Left lung (tissue), 10 donors: ENCODE measurements around the gene NAB1. TPM values are rescaled to one million over a fixed set of nuclear protein-coding genes. Genes with fewer than 3 reads are reported as not detected.

ENCODE experiments used
- ATAC-seq: fragments of 200-7000 bp; cut with Tn5 transposase; one replicate; pipeline ENCODE4 v1.9.1; 2020; ENCODE audit warnings: moderate library complexity
- DNase-seq, 4 donors: peaks; one replicate each; pipeline ENCODE4 v3.0.0-alpha.2; 2013 to 2020
- H3K27ac ChIP-seq, 2 donors: fragments of 200-600 bp; sonication (generic) in 1 of 2; one replicate each; pipeline versions ENCODE4 v1.5.0 to v1.8.0; 2020 to 2021
- H3K27me3 ChIP-seq, 2 donors: fragments of 200-600 bp; sonication (generic) in 1 of 2; one replicate each; pipeline versions ENCODE4 v1.5.0 to v1.8.0; 2020 to 2021
- H3K36me3 ChIP-seq, 2 donors: fragments of 200-600 bp; sonication (generic) in 1 of 2; one replicate each; pipeline versions ENCODE4 v1.5.0 to v1.8.0; 2020 to 2021
- H3K4me1 ChIP-seq, 2 donors: fragments of 200-600 bp; one replicate each; pipeline ENCODE4 v1.8.0; 2021
- H3K4me3 ChIP-seq, 2 donors: fragments of 200-600 bp; sonication (generic) in 1 of 2; one replicate each; pipeline versions ENCODE4 v1.5.0 to v1.8.0; 2020 to 2021; ENCODE audit warnings: mild to moderate bottlenecking in 1 of 2
- H3K9me3 ChIP-seq, 2 donors: fragments of 200-600 bp; sonication (generic) in 1 of 2; one replicate each; pipeline versions ENCODE4 v1.5.0 to v1.8.0; 2020 to 2021
- intact Hi-C, 2 donors: fragments of 100-400 bp; cut with DNase I; formaldehyde crosslinking; loops; one replicate each; pipeline versions ENCODE4 v1.11.2 to v1.14.2; 2022
- polyA plus RNA-seq, 6 donors: library from polyadenylated mRNA; unstranded; fragments of 120-200 nt; gene quantifications; one replicate each; pipeline ENCODE4 v1.2.1, GENCODE V29; 2013; ENCODE audit not compliant: insufficient read length in 6 of 6
- total RNA-seq, 2 donors: library from RNA; stranded (reverse); fragmentation: NEBNext Ultra II Directional; extraction: Animal tissue kit (Norgen Biotek cat#: 25700); gene quantifications; one replicate each; pipeline ENCODE4 v1.2.1, GENCODE V29; 2021
- TF ChIP-seq, protein P1 (sequence below), 2 donors: fragments of 200-600 bp; sonication (generic) in 1 of 2; IDR thresholded peaks; one replicate each; pipeline versions ENCODE4 v1.5.0 to v1.8.0; 2021; ENCODE audit warnings: antibody characterized with exemption in 2 of 2
- donor health status: DM: no; HTN: yes; CAD: no.
- donor health status: DM: no; HTN: no; CAD: no.

The NAB1 gene
- total and polyA plus RNA-seq, 8 donors: 28.4 to 85.3 (median 75.3) TPM

DNA sequence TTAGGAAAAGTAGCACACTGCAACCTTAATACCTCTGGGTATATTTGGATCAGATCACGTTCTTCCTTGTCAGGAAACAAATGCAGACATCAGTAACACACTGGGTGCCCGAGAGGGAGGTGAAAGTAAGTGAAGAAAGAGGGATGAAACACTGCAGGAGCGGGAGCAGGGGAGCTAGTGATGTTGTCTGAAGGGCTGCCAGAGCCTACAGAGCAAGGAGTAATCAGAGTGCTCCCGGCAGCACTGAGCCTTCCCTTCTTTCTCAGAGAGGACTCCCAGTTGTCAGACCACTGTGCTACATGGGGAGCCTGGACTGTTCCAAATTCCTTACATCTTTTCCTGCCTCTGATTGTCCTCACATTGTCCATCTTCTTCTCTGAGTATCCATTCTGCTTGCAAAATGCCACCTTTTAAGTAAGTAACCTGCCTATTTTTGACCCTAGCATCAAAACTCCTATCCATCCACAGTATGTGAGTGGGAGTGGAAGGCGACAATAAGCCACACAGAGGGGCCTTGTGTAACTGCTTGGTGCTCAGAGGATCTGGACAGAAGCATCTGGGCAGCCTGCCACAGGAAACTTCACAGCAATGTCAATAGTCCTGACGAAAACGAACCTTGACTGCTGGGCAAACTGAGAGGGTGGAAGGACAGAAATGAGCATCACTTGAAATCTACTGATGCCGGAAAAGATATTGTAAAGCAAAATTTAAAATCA is 10.8 kb upstream of the NAB1 start:
- Histone ChIP-seq H3K27ac (peak overlapping the region in 1 of 2 donors; percentile 8), H3K9me3 (no peaks in the 10 kb centered on the region), H3K36me3 (no peaks in the 10 kb centered on the region), H3K4me1 (peaks cover 6 to 31% of the 10 kb centered on the region in 2 donors), H3K27me3 (no peaks in the 10 kb centered on the region), H3K4me3 (no peak overlapping the region)
- ATAC-seq (peak; percentile 63), DNase-seq (peak in 1 of 4 donors; percentile 38)
- TF ChIP-seq, protein P1, sequence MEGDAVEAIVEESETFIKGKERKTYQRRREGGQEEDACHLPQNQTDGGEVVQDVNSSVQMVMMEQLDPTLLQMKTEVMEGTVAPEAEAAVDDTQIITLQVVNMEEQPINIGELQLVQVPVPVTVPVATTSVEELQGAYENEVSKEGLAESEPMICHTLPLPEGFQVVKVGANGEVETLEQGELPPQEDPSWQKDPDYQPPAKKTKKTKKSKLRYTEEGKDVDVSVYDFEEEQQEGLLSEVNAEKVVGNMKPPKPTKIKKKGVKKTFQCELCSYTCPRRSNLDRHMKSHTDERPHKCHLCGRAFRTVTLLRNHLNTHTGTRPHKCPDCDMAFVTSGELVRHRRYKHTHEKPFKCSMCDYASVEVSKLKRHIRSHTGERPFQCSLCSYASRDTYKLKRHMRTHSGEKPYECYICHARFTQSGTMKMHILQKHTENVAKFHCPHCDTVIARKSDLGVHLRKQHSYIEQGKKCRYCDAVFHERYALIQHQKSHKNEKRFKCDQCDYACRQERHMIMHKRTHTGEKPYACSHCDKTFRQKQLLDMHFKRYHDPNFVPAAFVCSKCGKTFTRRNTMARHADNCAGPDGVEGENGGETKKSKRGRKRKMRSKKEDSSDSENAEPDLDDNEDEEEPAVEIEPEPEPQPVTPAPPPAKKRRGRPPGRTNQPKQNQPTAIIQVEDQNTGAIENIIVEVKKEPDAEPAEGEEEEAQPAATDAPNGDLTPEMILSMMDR (IDR thresholded peaks at IDR 0.05): no peak
- intact Hi-C loops: no loop called here

DNA sequence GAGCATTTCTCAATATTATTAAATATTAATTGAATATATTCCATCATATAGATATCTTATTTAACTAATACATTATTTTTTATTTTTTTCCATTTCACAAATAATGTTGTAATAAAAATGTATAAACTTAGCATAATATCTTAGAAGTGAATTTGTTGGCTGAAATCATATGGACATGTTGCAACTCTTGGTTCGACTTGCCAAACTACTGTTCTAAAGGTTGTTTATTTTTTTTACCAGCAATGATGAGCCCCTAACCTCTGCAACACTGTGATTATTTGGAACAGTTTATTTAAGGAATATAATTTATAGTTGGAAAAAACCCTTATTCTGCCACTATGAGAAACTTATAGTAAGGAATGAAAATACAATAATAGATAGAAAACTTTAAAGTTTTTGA is 8.8 kb upstream of the NAB1 start:
- no peaks in the 10 kb centered on the region for H3K36me3 ChIP-seq
- no peak overlapping the region for H3K27ac ChIP-seq
- H3K4me1 ChIP-seq: peaks cover 6 to 31% of the 10 kb centered on the region in 2 donors
- H3K4me3 ChIP-seq: no peak overlapping the region
- H3K9me3 ChIP-seq: no peaks in the 10 kb centered on the region
- ATAC-seq (no peak), DNase-seq (peak in 1 of 4 donors; percentile 41)
- TF ChIP-seq, protein P1 (IDR thresholded peaks at IDR 0.05): no peak
- intact Hi-C loops: no loop called here
- H3K27me3 ChIP-seq: no peaks in the 10 kb centered on the region

DNA sequence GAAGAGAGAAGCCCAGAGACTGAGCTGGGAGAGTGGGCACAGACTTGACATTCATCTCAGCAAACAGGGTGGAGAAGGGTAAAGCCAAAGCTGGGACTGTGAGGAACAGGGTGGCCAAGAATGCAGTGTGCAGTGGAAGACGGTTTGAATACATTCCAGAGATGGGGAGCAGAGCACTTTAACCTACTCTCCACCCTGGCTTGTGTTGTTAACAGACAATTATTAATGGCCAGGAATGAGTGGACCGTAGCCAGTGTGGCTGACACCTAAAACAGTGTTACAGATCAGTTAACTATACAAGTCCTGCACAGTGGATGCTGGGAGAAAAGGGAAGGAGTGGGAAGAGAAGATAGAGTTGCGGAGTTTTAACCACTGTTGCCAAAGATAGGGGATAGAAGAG is 7.4 kb upstream of the NAB1 start:
- intact Hi-C loops: no loop called here
- Histone ChIP-seq H3K36me3 (no peaks in the 10 kb centered on the region), H3K27me3 (no peaks in the 10 kb centered on the region), H3K9me3 (no peaks in the 10 kb centered on the region), H3K27ac (no peak overlapping the region), H3K4me3 (no peak overlapping the region), H3K4me1 (peaks cover 6 to 25% of the 10 kb centered on the region in 2 donors)
- ATAC-seq (no peak), DNase-seq (no peak)
- TF ChIP-seq, protein P1 (IDR thresholded peaks at IDR 0.05): no peak

DNA sequence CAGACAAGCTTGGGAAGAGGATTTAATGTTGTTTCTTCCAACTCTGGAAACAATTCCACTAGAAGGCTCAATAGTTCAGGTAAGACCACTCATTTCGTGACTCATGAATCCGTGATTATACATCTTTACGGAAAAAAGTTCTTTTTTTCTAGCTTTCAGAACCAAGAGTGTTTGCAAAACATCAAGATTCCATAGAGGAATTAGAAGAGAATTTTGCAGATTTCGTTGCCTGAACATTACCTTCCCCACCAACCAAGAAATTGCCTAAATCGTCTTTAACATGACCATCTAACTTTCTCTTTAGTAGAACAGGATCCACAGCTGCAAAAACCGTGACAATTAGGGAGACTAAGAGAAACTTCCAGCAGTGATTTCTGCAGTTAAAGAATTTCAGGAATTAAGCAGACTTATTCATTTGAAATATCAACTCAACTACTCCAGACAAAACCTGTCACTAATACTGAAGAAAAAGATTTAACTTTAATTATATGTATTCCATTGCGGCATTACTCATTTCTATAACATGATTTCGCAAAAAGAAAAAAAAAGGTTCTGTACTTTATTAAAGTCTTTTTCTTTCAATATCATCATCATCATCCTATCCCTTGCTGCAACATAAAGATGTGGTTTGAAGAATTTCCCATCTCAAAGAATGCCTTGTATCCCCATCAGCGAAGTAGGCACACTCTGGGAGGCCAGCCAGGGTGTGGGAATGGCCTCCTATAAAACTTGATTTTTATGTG is 1.9 kb upstream of the NAB1 start:
- intact Hi-C loops: no loop called here
- TF ChIP-seq, protein P1 (IDR thresholded peaks at IDR 0.05): no peak
- Histone ChIP-seq H3K4me1 (peaks cover 8 to 32% of the 10 kb centered on the region in 2 donors), H3K4me3 (no peak overlapping the region), H3K36me3 (no peaks in the 10 kb centered on the region), H3K27ac (peak overlapping the region in 1 of 2 donors; percentile 99), H3K27me3 (no peaks in the 10 kb centered on the region), H3K9me3 (no peaks in the 10 kb centered on the region)
- ATAC-seq (no peak), DNase-seq (no peak)
